Measurements from ENCODE around the gene NSG1. TPM values are rescaled to one million over a fixed set of nuclear protein-coding genes. Genes with fewer than 3 reads are reported as not detected.

The NSG1 gene
- total and polyA plus RNA-seq, 9 of the 15 experiments (the other 6 are each of a cell fraction or from before 2014, with no cell fraction given) = not detected

DNA sequence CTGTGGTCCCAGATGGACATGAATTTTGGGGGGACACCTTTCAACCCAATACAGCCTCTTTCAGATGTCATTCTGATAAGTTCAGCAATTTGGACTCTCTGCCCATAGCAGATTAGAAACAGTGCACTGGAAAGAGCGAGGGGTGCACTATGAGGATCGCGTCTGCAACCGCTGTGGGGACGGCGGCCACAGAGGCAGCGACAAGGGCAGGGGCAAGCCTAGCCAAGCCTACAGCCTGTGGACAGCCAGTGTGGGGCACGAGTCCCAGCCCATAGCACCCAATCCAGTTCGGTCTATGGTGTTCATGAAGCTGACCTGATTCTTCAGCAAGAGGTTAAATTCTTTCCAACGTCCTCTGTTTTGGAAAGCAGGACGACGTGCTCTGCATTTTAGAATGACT is 9.7 kb upstream of the NSG1 start (continued):
- no peak for TF ChIP-seq CEBPG (CRISPR knock-in tag; IDR thresholded peaks at IDR 0.05)
- no peak for TF ChIP-seq CEBPG (tag; conservative IDR thresholded peaks at IDR 0.05 in 1 of 2, IDR thresholded peaks at IDR 0.05 in 1 of 2)
- TF ChIP-seq POU5F1 (IDR thresholded peaks at IDR 0.05; ENCODE audit: borderline replicate concordance, low read depth, low read length, partially characterized antibody) = no peak
- TF ChIP-seq PCBP2 (IDR thresholded peaks at IDR 0.05; ENCODE audit: low read depth, low read length, poor library complexity, severe bottlenecking) = no peak
- TF ChIP-seq HMG20B (CRISPR knock-in tag; IDR thresholded peaks at IDR 0.05) = no peak
- TF ChIP-seq CREBBP (IDR thresholded peaks at IDR 0.05; ENCODE audit: low read depth, low read length) = no peak
- TF ChIP-seq TAF1 (IDR thresholded peaks at IDR 0.05; ENCODE audit: control insufficient read depth, extremely low read depth, insufficient read depth, low read length, severe bottlenecking) = no peak
- TF ChIP-seq BRF2 (IDR thresholded peaks at IDR 0.05; ENCODE audit: borderline replicate concordance, insufficient read depth, insufficient read length) = no peak
- TF ChIP-seq ATF7 (IDR thresholded peaks at IDR 0.05) = no peak
